ENCODE results near the gene NRIP2.

GRCh38 chr12:2857576-2857975, 22.7 kb upstream of the NRIP2 start:
- no peak for TF ChIP-seq CTCF (IDR thresholded peaks at IDR 0.05; ENCODE audit: low read depth, low read length)
- TF ChIP-seq EZH2phosphoT487 (IDR thresholded peaks at IDR 0.05; ENCODE audit: low read depth) = no peak

Data from OCI-LY3 (cell line).